ENCODE results near the gene SYT12.

DNA sequence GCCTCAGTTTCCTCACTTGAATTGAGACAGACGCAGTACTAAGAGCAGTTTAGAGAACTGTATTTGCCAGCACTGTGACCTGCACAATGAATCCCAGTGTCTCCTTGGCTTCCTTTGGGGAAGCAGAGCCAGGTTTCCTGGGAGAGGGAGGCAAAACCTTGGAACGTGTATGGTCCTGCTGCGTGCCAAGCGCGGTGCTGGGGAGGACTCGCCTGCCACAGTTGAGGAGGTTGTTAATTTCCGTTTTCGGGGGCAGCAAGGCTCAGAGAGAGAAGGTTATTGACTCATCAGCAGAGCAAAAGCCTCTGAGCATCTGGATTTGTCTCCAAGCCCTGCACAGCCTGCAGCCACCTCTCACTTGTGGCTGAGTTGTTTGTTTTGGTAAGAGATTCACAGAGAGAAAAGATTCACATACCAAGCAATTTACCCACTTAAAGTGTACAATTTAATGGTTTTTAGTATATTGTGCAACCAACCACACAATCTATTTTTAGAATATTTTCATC lies 10.8 kb downstream of the SYT12 start:
- no peak for TF ChIP-seq CTCF (IDR thresholded peaks at IDR 0.05; ENCODE audit: low read depth, low read length, missing input control)
- TF ChIP-seq RAD21 (IDR thresholded peaks at IDR 0.05) = no peak
- TF ChIP-seq, protein P1, sequence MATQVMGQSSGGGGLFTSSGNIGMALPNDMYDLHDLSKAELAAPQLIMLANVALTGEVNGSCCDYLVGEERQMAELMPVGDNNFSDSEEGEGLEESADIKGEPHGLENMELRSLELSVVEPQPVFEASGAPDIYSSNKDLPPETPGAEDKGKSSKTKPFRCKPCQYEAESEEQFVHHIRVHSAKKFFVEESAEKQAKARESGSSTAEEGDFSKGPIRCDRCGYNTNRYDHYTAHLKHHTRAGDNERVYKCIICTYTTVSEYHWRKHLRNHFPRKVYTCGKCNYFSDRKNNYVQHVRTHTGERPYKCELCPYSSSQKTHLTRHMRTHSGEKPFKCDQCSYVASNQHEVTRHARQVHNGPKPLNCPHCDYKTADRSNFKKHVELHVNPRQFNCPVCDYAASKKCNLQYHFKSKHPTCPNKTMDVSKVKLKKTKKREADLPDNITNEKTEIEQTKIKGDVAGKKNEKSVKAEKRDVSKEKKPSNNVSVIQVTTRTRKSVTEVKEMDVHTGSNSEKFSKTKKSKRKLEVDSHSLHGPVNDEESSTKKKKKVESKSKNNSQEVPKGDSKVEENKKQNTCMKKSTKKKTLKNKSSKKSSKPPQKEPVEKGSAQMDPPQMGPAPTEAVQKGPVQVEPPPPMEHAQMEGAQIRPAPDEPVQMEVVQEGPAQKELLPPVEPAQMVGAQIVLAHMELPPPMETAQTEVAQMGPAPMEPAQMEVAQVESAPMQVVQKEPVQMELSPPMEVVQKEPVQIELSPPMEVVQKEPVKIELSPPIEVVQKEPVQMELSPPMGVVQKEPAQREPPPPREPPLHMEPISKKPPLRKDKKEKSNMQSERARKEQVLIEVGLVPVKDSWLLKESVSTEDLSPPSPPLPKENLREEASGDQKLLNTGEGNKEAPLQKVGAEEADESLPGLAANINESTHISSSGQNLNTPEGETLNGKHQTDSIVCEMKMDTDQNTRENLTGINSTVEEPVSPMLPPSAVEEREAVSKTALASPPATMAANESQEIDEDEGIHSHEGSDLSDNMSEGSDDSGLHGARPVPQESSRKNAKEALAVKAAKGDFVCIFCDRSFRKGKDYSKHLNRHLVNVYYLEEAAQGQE (IDR thresholded peaks at IDR 0.05) = no peak
- TF ChIP-seq EGR1 (IDR thresholded peaks at IDR 0.05; ENCODE audit: low read depth in 2 of 2) = no peak
- no peak for TF ChIP-seq TAF1 (conservative IDR thresholded peaks at IDR 0.05)
- TF ChIP-seq NR2F2 (IDR thresholded peaks at IDR 0.05) = no peak
- no peak for TF ChIP-seq YY1 (IDR thresholded peaks at IDR 0.05)
- TF ChIP-seq RXRA (IDR thresholded peaks at IDR 0.05) = no peak
- TF ChIP-seq FOXA1 (IDR thresholded peaks at IDR 0.05) = no peak
